ENCODE measurements around the gene LRRC51. TPM values are rescaled to one million over a fixed set of nuclear protein-coding genes. Genes with fewer than 3 reads are reported as not detected.

LRRC51 gene
- total and polyA plus RNA-seq, 8 donors: 2.9 to 9.4 (median 4.9) TPM

DNA sequence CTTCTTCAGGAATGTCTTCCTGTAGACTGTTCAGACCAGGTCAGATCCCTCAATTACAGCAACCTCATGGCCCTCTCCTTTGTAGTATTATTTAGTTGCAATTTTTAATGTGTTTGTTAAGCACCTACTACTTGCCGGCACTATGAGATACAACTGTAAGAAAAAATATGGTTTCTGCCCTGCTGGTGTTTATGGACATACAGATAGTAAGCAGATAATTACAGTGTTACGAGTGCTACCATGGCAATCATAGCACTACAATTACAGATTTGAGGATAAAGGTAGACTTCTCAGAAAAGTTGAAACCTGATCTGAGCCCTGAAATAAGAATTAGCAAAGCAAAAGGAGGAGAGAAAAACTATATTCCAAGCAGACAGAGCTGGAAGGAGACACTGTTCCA lies 2.8 kb downstream of the LRRC51 start:
- ATAC-seq (no peak), DNase-seq (no peak), FAIRE-seq (no peak)
- peaks cover 0 to 6% (median 0%) of the 10 kb centered on the region in 3 donors for H3K36me3 ChIP-seq
- H3K9me3 ChIP-seq: no peaks in the 10 kb centered on the region
- 65 to 71% methylated on average over 2 of the region's 2 CpGs for WGBS, 2 donors
- no peak for TF ChIP-seq CTCF (IDR thresholded peaks at IDR 0.05)
- intact Hi-C loops (cut with DNase I): loop anchor here in 1 of 3 donors (10.0 kb wide), 1 partner anchor 59 kb away; no protein-coding TSS in a partner anchor
- peaks cover 0 to 10% (median 5%) of the 10 kb centered on the region in 3 donors for H3K4me1 ChIP-seq
- no peak overlapping the region for H3K4me3 ChIP-seq
- no peaks in the 10 kb centered on the region for H3K27me3 ChIP-seq
- no peak overlapping the region for H3K27ac ChIP-seq

- H3K4me1 ChIP-seq: peaks cover 0 to 10% (median 5%) of the 10 kb centered on the region in 3 donors
- DNase-seq (no peak), FAIRE-seq (no peak), ATAC-seq (no peak)
- no peak overlapping the region for H3K4me3 ChIP-seq
- 78 to 90% methylated on average over 4 of the region's 4 CpGs for WGBS, 2 donors
- intact Hi-C loops (cut with DNase I): loop anchor here in 1 of 3 donors (10.0 kb wide), 1 partner anchor 59 kb away; no protein-coding TSS in a partner anchor
- H3K27me3 ChIP-seq: no peaks in the 10 kb centered on the region
- peaks cover 0 to 6% (median 0%) of the 10 kb centered on the region in 3 donors for H3K36me3 ChIP-seq
- no peak overlapping the region for H3K27ac ChIP-seq
- H3K9me3 ChIP-seq: no peaks in the 10 kb centered on the region
- TF ChIP-seq CTCF (IDR thresholded peaks at IDR 0.05): no peak
Measured at GRCh38 chr11:72084076-72084475, 3.4 kb downstream of the LRRC51 start.

GRCh38 chr11:72084965-72085364 lies 4.3 kb downstream of the LRRC51 start:
- TF ChIP-seq CTCF (IDR thresholded peaks at IDR 0.05): no peak
- no peak for ATAC-seq
- WGBS, 2 donors: 75 to 79% methylated on average over 1 of the region's 1 CpG
- Histone ChIP-seq H3K27ac (no peak overlapping the region), H3K27me3 (no peaks in the 10 kb centered on the region), H3K4me3 (no peak overlapping the region), H3K4me1 (peaks cover 0 to 6% (median 5%) of the 10 kb centered on the region in 3 donors), H3K36me3 (peaks cover 0 to 6% (median 0%) of the 10 kb centered on the region in 3 donors), H3K9me3 (no peaks in the 10 kb centered on the region)
- intact Hi-C loops (cut with DNase I): loop anchor here in 2 of 3 donors (5.0 to 10.0 kb wide), 2 partner anchors 48 to 60 kb away; no protein-coding TSS in a partner anchor
- no peak for DNase-seq
- no peak for FAIRE-seq

- Histone ChIP-seq H3K4me3 (no peak overlapping the region), H3K36me3 (peaks cover 0 to 6% (median 0%) of the 10 kb centered on the region in 3 donors), H3K4me1 (peaks cover 0 to 6% (median 5%) of the 10 kb centered on the region in 3 donors), H3K27me3 (no peaks in the 10 kb centered on the region), H3K27ac (no peak overlapping the region), H3K9me3 (no peaks in the 10 kb centered on the region)
- no peak for FAIRE-seq
- DNase-seq: no peak
- no peak for TF ChIP-seq CTCF (IDR thresholded peaks at IDR 0.05)
- ATAC-seq: no peak
- 89 to 96% methylated on average over 3 of the region's 3 CpGs for WGBS, 2 donors
- intact Hi-C loops (cut with DNase I): loop anchor here in 2 of 3 donors (5.0 to 10.0 kb wide), 2 partner anchors 48 to 61 kb away; no protein-coding TSS in a partner anchor
Measured at GRCh38 chr11:72085621-72086351, 5.1 kb downstream of the LRRC51 start.

Data from pancreas (tissue), 10 donors.